Stimulated activated CD8-positive, alpha-beta memory T cell treated with anti-CD3 and anti-CD28 coated beads, Interleukin-12 subunit alpha, Interleukin-12 subunit beta, amount 100 ng/mL, for 24 hours (primary cell): Measurements from ENCODE around the gene UNC5B.

Experiments used
- DNase-seq: peaks from one replicate; pipeline ENCODE4 v3.0.0-alpha.2; 2020; ENCODE audit errors: extremely low read depth

The UNC5B gene

DNA sequence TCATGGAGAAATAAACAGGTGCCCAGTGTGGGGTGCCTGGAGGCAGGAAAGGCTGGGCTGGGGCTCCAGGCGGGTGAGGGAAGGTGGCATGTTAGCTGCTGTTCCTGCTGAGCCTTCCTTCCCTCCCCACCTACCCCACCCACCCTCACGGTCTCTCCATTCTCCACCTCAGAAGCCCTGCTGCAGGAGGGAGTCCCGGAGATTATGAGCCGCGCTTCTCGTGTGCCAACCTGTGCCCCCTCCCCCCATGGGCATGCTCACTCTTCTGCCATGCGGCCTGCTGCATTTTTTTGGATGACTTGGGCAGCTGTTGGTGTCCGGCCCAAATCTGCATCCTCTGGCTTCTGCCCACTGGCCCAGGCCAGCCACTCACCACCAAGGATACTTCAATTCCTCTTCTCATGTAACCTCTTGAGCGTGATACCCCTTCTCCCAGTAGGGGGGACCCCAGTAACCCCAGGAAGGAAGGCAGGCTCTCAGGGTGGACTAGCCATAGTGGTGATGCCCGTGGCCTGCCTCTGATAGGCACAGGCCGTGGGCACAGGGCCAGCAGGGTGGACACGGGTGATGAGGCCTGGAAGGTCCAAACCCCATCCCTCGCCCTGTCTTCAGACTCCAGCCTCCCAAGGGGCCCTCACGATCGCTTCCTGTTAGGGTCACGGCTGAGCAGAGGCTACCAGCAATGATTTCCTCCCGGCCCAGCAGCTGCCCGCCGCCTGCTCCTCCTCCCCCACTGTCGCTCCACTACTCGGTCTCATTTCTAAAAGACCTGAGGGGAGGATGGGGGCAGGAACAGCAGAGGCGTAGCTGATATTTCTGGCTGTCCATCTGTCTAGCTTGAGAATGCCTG lies 27.8 kb downstream of the UNC5B start:
- no peak for DNase-seq

DNA sequence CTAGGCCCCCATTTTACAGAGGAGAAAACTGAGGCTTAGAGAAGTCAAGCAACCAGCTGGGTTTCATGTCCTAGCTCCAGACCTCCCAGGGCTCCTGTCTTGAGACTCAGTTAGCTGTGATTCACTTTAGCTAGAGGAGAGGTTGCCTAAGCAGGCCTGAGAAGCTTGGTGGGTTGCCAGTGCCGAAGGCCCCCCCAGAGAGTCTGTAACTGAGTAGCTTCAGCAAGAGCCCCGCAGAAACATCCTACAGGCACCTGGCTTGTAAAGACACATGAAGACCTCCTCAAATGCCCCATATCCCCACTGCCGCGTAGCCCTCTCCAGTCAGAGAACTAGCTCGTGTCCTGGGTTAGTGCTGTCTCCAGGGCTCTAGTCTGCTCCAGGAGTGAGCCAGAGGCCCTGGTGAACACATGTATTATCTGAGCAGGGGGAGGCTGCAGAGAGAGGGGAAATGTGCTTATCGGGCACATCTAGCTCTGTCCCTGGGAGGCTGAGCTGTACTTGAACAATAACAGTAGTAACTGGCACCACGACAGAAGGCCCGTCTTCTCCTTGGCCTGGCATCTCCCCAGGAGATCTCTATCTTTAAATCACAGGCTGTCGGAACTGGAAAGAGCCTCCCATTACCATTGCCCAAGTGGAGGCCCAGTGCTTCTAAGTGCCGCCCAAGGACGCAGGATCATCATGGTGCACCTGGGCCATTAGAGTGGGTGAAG lies 28.9 kb downstream of the UNC5B start:
- no peak for DNase-seq

DNA sequence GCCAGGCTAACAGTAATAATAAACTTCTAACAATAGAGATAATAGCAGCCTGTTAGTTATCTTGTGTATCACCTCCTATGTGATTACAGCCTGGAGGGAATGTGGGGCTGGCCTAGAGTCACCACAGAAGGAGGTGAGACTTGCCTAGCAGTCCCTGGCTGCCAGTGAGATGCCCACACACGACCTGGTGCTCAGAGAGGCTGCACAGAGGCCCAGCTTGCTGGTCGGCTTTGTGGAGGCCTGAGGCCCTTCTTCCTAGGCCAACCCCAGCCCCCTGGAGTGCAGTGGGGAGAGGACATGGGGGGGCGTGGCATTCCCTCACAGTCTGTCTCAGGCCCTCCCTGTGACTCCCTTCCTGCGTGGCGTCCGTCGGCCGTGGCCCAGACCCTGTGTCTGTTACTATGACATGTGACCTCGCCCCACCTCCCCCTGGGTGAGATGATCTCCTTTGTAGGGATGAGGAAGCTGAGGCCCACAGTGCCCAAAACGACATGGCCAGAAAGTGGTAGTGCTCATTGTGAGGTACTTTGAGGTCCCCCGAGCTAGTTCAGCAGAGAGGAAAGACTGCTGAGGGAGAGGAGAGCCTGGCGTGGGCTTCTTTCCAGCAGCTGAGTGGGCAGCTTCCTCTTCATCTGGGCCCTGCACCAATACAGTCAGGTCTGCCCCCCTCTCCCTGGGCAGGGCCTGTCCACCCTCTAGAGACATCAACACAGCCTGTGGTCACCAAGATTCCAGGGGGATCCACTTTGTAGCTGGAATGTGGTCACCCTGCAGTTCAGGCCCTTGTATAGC lies 29.7 kb downstream of the UNC5B start:
- no peak for DNase-seq

DNA sequence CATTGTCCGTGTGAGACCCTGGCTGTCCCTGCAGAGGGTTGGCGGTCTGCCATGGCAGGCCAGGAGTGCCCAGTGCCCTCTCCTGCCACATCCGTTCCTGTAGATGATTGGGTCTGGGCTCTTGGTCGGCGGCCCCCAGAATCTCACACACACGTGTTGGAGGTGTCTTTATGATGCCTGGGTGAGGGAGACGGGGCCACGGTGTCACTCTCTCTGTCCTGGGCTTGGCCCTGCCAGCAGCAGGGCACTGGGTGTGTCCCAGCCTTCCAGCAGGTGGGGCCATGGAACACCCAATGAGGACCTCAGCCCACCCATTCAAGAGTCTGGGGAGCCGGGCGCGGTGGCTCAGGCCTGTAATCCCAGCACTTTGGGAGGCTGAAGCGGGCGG lies 30.2 kb downstream of the UNC5B start:
- DNase-seq = no peak

DNA sequence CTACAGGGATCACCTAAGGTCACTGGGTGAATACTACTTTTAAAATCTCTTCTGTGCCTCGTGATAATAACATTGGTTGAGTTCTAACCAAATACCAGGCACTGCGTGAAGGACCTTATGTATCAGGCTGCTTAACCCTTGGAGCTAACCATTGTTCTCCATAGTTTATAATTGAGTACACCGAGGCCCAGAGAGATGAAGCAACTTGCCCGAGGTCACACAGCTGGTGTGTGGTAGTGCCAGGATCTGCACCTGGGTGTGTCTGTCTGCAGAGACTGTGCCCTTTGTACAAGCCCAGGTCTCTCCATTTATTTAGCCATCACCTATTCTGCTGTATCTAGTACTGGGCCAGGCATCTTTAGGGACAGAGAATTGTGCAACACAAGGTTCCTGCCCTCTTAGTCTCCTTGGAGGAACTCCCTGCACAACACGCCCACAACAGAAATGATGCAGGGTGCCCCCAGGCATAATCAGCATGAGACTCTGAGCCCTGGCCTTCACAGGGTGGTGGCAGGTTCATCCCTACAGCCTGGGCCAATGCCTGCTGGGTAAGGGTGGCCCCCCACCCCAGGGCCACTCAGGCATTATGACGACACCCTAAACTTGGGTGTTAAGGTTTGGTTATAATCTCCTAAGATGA lies 31.5 kb downstream of the UNC5B start:
- no peak for DNase-seq

DNA sequence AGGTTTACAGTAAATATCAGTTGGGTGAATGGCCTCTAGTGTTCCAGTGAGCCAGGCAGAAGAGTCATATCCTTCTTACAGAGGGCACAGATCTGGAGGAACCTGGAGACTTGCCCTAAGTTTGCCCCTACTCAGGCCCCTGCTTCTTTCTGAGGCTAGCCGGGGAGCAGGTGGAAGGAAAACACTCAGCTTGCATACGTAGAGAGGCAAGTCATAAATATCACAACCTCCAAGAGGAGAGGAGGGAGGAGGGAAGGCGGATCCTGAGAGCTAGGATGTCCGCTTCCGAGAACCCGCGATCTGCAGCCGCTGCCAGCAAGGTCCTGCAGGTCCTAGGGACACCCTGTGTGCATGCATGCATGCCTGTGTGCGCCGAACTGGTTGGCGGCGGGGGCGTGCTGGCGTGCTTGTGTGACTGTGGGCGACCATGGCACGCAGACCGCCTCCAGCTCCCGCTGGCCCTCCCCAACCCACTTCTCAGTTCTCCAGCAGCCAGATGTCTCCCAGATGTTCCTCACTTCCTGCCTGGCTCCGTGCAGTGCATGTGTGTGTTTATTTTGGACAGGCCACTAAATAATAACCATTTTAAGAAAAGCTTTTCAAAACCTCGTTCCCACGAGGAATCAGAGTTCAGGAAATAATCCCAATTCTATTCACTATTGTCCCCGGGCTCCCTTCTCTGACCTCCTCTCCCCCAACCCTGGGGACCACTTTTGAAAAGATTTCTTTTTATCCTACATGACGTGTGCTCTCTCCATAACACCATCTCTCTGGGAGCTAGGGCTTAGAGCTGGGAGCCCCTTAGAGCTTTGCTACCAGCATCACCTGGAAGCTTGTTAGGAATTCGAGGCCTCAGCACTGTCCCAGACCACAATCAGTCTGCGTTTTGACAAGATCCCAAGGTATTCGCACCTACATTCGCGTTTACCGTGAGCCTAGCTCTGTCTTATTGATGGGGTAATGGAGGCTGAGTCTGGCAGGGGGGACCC lies 32.4 kb downstream of the UNC5B start:
- DNase-seq = no peak

DNA sequence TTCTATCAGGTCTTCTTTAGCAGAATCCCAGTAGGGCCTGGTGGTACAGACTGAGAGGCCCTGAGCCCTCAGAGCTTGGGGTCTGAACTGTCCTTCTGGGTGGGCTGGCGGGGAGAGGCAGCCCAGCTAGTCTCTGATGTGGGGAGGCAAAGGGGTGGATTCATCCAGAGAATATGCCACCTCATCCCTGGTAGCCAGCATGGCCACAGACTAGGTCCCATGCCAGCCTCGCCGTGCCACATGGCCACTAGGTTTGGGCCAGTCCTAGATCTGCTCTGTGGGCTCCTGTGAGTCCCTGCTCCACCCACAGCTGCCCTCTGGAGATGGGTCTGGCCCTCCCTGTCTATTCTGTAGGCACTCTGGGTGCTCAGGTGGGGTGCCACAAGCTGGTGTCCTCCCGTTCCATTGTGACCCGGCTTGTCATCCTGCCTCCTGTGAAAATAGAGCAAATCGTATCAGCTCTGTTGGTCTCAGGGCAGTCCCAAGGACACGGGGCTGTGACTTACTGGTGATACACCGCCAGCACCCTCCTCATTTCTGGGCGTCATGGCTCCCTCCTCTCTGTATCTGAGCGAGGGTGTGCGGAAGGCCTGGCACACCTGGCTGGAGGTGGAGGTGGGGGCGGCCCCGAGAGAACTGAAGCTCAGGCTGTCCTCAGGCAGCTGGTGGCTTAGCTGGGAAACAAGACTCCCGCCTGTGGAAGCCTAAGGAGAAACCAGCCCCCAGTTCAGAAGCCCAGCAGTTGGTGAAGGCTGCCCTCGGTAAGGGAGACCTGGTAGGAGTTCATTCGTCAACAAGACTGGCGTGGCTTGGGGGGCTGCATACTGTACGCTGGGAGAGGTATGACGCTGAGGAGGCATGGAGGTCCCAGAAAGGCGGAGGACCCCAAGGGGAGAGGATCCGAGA lies 33.3 kb downstream of the UNC5B start:
- DNase-seq = no peak

DNA sequence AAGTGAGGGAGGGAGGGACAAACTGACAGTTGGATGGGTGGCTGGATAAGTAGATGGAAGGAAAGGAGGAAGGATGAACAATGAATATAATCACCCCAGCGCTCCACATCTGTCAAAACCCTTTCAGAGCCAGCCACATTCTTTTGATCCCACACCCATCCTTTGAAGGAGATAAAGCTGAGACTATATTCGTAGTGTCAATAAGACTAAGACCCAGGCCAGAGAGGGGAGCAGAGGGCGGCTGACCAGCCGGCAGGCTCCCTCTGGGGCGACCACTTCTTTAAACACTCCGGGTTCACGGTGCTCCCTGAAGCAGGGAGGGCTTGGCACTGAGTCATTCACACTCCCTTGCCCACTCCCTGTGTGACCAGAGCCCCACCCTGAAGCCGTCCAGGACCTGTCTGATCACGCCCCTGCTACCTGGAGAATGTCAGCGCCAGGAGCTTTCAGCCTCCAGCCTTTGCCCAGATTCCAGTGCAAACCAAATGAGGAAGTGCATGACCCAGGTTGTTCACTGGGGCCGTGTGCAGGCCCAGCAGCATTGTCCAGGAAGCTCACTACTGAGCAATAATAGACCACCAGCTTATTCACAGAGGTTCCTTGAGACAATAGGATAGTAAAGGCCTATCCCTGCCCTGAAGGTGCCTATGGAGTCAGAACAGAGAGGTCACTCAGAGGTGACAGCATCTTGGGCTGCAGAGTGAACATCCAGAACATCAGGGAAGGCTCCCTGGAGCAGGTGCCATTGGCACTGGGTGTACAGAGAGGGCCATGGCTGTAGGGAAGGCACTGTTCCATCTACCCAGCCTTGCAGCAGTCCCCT lies 34.4 kb downstream of the UNC5B start:
- no peak for DNase-seq

DNA sequence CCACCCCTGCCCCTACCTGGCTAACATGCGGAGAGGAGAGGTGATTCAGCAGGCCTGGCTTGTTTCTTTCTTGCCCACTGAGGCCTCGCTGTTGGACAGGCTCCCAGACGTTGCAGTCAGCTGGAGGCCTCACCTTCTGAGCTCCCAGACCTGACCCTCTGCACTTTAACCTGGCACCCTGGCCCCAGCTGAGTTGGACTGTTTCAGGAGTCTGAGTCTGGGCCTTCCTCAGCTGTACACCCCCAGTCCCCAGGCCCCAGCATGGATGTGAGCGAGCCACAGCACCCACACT lies 35.0 kb downstream of the UNC5B start:
- DNase-seq = no peak

DNA sequence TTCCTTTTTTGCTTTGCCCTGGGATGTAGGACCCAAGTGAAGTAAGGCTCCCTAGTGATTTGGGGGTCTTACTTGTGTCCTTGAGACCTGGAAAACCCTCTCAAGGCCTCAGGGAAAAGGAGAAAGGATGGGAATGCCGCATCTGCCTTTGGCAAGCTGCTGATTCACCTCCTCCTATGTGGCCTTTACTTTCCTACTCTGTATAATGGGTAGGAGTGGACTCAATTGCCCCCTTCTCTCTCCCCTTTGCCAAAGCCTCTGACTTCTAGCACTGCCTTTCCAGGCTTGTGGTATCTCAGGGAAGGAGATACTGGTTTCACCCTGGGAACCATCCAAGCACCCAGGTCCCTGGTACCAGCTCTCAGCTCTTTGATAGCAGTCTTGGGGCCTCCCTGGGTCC lies 35.4 kb downstream of the UNC5B start:
- no peak for DNase-seq

DNA sequence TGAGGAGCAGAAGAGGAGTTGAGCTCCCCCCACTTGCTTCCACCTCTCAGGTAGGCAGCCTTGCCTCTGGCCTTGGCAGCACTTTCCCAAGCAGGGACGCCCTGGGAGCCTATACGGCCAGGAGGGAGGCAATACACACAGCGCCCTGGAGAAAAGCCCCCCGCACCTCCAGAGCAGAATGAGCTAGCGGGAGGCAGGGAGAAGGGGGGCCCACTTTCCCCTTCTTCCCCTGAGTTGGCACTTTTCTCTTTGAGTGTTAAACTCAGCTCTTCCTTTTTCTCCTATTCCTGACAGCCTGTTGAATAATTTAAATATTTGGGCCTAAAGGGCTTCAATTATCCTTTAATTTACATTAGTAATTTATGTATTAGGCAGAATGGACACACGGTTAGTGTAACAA lies 35.8 kb downstream of the UNC5B start:
- DNase-seq = no peak

DNA sequence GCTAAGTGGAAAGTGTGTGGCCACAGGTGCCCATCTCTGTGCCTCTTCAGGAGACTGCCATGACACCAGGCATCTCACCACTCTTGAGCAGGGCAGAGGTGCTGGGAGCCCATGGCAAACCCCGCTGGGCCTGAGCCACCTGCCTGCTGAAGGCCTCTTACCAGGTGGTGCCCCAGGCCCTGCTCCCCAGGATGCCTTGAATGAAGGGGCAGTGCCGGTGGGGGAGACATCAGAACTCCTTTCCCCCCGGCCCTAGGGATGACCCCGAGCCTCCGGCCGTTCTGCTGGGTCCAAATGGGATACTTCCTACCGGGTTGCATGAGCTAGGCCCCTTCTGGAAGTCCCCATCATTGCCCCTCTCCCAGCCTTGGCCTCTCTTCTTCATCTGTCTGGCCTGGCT lies 37.6 kb downstream of the UNC5B start:
- no peak for DNase-seq

DNA sequence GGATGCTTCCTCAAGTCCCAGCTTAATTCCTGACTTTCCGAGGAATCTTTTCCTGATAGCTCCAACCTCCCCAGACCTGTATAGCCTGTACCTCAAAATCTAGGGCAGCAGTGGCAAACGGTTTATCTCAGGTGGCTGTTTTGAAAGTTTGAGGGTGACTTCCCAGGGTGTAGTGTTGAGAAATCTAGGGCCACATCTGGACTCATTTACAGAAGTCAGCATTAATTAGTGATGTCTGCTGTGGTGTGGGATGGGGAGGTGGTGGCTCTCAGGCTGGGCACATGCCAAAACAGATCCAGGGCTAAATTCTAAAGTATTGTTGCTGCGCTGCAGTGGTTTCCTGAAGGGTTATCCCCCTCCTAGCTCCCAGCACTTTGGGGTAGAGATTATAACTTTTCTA lies 38.0 kb downstream of the UNC5B start:
- DNase-seq = no peak

DNA sequence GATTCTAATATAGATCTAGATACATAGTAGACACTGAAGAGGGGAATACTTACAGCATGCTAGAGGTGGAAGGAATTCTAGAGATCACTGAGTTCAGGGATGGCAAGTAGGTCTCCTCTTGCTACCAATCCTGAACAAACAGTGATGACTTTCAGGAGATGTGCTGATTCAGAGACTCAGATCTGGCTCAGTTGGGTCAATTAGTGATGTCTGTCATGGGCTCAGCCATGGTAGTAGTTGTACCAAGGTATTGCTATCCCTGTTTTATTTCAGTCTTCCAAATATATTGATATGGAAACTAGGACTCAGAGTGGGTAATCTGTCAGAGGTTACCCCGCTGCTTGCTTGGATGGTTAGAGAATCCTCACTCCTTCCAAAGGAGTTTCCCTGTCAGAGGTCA lies 38.5 kb downstream of the UNC5B start:
- no peak for DNase-seq

DNA sequence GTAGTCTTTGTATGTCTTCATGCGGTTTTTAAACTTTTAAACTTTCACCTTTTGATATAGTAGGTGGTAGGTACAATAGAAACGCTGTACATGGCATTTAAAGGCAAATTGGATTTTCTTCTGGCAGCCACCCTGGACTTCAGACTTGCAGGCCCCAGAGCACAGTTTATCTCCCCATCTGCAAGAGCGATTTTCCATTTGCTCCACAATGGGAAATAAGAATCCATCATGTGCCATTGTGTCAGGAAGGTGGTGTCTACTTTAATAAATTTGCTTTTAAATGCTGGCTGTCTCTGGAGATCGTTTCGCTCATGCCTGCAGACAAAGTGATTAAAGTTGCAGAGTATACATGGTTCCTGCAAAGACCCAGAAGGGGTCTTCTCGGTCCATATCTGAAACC lies 38.9 kb downstream of the UNC5B start:
- no peak for DNase-seq

DNA sequence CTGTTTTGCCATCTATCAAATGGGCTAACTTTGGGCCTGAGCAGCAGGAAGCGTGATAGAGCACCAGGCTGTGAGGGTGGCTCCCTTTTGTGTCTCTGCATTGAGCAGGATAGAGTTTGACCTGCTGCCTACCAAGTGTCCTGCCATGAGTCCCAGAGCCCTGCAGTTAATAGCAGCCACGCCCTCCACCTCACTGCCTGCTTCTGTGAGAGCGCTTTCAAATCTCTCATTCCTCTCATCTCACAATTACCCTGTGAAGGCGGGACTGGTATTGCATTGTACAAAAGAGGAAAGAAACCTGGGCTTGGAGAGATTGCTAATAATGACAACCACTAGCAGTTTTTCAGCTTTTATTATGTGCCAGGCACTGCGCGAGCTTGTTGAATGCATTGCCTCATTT lies 39.9 kb downstream of the UNC5B start:
- no peak for DNase-seq

DNA sequence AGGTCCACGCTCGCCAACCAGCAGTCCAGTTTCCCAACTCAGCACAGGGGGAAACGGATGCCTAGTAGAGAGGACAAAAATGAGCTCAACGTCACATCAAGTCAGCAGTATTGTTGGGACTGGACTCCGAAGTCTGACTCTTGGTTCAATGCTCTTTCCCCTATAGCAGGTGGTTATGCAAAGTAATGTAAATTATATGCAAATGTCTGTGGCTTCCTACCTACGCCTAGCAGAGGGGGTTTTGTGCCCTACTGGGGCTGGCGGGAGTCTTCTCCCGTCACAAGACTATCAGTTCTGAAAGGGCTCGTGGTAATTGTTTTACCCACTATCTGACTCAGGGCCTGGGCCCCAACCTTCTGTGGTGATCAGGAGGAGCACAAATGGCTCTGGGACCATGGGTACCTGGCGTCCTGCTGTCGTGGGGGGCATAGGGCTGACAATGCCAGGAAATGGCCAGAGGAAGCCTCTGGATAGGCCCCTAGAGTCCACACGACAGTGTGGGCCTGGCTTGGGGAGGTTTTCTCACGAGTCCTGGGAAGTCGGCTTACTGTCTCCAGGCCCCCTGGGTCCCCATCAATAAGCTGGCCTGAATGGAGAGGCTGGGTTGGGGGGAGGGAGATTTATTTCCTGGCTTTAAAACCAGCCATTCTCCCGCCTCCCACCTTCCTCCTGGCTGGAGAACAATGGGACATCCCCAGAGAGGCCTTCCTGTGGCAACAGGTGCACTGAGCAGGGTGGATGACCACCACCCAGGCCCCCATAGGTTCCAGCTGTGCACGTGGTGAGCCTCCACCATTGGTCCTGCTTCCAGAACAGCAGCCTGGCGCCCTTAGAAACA lies 41.8 kb downstream of the UNC5B start:
- no peak for DNase-seq

DNA sequence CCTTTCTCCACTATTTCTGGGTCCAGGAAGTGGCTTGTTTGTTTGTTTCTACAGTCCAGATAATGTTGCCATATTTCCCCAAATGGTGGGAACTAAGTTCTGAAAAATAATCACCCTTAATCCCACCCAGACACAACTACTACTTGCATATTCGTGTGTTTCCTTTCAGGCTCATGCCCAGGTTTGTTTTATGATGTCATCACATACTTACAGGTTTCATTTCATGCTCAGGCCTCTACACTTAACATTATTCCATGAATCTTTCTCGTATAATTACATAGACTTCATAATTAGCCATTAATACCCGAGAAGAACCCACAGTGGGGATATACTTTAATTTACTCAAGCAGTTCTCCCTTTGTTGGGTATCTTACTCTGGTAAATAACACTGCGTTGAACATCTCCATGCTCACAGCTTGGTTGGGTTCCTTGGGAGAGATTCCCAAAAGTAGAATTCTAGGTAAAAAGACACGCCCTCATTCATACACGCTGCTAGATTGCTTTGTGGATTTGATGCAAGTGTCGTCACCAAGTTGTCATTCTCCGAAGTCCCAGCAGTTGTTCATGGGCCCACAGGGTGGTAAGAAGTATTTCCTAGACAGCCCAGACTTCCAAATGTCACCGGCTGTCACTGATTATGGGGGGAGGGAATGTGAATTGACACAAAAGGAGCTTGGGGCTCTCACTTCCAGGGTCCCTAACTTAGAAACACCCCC lies 42.6 kb downstream of the UNC5B start:
- DNase-seq = no peak
